ENCODE measurements around the gene PMS1.
"Not testable (repeated sequence)": the region's sequence is repeated elsewhere in the genome, so short reads cannot be mapped to it uniquely, and the experiment has no call there.

PMS1 gene

GRCh38 chr2:189818249-189819038, 34.2 kb downstream of the PMS1 start:
- DNase-seq: no peak

- no peak for DNase-seq
These were observed 35.1 kb downstream of the PMS1 start for GRCh38 chr2:189819297-189819704.

GRCh38 chr2:189821953-189822748, 37.9 kb downstream of the PMS1 start:
- no peak for DNase-seq

GRCh38 chr2:189824694-189825396, 40.6 kb downstream of the PMS1 start:
- DNase-seq: no peak

- DNase-seq: no peak
These were observed 41.8 kb downstream of the PMS1 start for GRCh38 chr2:189826039-189826438.

- no peak for DNase-seq
These were observed 45.0 kb downstream of the PMS1 start for GRCh38 chr2:189829102-189829833.

- DNase-seq: no peak
These were observed 46.3 kb downstream of the PMS1 start for GRCh38 chr2:189830510-189830909.

- DNase-seq: no peak
These were observed 49.8 kb downstream of the PMS1 start for GRCh38 chr2:189834059-189834458.

GRCh38 chr2:189834642-189835041, 50.4 kb downstream of the PMS1 start:
- not testable (repeated sequence) for DNase-seq

- no peak for DNase-seq
These were observed 51.8 kb downstream of the PMS1 start for GRCh38 chr2:189835855-189836558.

- no peak for DNase-seq
These were observed 52.4 kb downstream of the PMS1 start for GRCh38 chr2:189836644-189837043.

- DNase-seq: no peak
These were observed 53.1 kb downstream of the PMS1 start for GRCh38 chr2:189837326-189837725.

GRCh38 chr2:189841019-189841418, 56.8 kb downstream of the PMS1 start:
- DNase-seq: no peak

GRCh38 chr2:189848276-189848675, 64.0 kb downstream of the PMS1 start:
- DNase-seq: no peak

- no peak for DNase-seq
These were observed 65.3 kb downstream of the PMS1 start for GRCh38 chr2:189849550-189849949.

- DNase-seq: no peak
These were observed 67.0 kb downstream of the PMS1 start for GRCh38 chr2:189851174-189851826.

GRCh38 chr2:189854187-189854586, 69.9 kb downstream of the PMS1 start:
- no peak for DNase-seq

GRCh38 chr2:189854940-189855339, 70.7 kb downstream of the PMS1 start:
- no peak for DNase-seq

GRCh38 chr2:189858291-189858690, 74.0 kb downstream of the PMS1 start:
- DNase-seq: no peak

GRCh38 chr2:189860161-189860560, 75.9 kb downstream of the PMS1 start:
- DNase-seq: no peak

GRCh38 chr2:189862751-189863150, 78.5 kb downstream of the PMS1 start:
- DNase-seq: no peak

GRCh38 chr2:189865826-189866225, 81.6 kb downstream of the PMS1 start:
- no peak for DNase-seq
